ENCODE results near the gene KCNQ1. TPM values are rescaled to one million over a fixed set of nuclear protein-coding genes. Genes with fewer than 3 reads are reported as not detected.
A peak's percentile ranks its signal among the peaks of the same experiment; 100 is the strongest.
"Not testable (repeated sequence)": the region's sequence is repeated elsewhere in the genome, so short reads cannot be mapped to it uniquely, and the experiment has no call there.

KCNQ1 gene
- total RNA-seq, 1 donor from 2014 or later, result 0.86 TPM

DNA sequence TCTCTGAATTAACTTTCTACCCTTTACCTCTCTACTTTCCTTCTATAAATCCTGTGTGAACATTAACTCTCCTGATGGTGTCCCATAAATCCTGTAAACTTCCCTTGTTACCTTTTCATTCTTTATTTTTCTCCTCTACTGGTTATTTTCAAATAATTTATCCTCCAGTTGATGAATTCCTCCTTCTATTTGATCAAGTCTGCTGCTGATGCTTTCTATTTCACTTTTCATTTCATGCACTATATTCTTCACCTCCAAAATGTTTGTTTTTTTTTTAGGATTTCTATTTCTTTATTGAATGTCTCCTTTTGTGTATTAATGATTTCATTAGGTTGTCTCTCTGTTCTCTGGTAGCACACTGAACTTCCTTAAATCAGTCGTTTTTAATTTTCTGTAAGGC, 186.4 kb downstream of the KCNQ1 start:
- peaks cover 36% of the 10 kb centered on the region for H3K9me3 Mint-ChIP-seq
- H3K4me1 Mint-ChIP-seq, result no peaks in the 10 kb centered on the region
- DNase-seq (ENCODE audit: low read depth, low spot score), result no peak
- TF ChIP-seq, protein P1, sequence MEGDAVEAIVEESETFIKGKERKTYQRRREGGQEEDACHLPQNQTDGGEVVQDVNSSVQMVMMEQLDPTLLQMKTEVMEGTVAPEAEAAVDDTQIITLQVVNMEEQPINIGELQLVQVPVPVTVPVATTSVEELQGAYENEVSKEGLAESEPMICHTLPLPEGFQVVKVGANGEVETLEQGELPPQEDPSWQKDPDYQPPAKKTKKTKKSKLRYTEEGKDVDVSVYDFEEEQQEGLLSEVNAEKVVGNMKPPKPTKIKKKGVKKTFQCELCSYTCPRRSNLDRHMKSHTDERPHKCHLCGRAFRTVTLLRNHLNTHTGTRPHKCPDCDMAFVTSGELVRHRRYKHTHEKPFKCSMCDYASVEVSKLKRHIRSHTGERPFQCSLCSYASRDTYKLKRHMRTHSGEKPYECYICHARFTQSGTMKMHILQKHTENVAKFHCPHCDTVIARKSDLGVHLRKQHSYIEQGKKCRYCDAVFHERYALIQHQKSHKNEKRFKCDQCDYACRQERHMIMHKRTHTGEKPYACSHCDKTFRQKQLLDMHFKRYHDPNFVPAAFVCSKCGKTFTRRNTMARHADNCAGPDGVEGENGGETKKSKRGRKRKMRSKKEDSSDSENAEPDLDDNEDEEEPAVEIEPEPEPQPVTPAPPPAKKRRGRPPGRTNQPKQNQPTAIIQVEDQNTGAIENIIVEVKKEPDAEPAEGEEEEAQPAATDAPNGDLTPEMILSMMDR (conservative IDR thresholded peaks at IDR 0.05), result no peak
- H3K4me3 Mint-ChIP-seq, result no peak overlapping the region
- H3K27ac Mint-ChIP-seq (ENCODE audit: unreplicated experiment), result no peak overlapping the region
- H3K27me3 Mint-ChIP-seq (ENCODE audit: low read depth), result peaks cover 2% of the 10 kb centered on the region
- H3K36me3 Mint-ChIP-seq (ENCODE audit: low read depth), result peaks cover 31% of the 10 kb centered on the region

DNA sequence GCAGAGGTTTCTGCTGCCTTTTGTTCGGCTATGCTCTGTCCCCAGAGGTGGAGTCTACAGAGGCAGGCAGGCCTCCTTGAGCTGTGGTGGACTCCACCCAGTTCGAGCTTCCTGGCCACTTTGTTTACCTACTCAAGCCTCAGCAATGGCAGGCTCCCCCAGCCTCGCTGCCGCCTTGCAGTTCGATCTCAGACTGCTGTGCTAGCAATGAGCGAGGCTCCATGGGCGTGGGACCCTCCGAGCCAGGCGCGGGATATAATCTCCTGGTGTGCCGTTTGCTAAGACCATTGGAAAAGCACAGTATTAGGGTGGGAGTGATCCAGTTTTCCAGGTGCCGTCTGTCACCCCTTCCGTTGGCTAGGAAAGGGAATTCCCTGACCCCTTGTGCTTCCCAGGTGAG, 195.0 kb downstream of the KCNQ1 start:
- not testable (repeated sequence) for H3K4me1 Mint-ChIP-seq; H3K27ac Mint-ChIP-seq (ENCODE audit: unreplicated experiment); H3K27me3 Mint-ChIP-seq (ENCODE audit: low read depth); DNase-seq (ENCODE audit: low read depth, low spot score)
- Mint-ChIP-seq H3K9me3 (peaks cover 30% of the 10 kb centered on the region), H3K4me3 (peak overlapping the region; percentile 19), H3K36me3 (ENCODE audit: low read depth) (peaks cover 53% of the 10 kb centered on the region)

DNA sequence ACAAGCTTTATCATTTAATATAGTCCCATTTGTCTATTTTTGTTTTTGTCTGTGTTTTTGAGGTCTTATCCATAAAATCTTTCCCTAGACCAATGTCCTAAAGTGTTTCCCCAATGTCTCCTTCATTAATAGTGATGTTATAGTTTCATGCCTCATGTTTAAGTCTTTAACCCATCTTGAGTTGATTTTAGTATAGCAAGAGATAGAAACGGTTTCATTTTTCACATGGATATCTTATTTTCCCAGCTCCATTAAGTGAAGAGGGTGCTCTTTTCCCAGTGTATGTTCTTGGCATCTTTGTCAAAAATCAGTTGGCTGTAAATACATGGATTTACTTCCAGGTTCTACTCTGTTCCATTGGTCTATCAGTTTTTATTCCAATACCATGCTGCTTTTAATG, 196.8 kb downstream of the KCNQ1 start:
- no peaks in the 10 kb centered on the region for H3K4me1 Mint-ChIP-seq
- peaks cover 6% of the 10 kb centered on the region for H3K27me3 Mint-ChIP-seq (ENCODE audit: low read depth)
- DNase-seq (ENCODE audit: low read depth, low spot score), result no peak
- H3K4me3 Mint-ChIP-seq, result no peak overlapping the region
- peaks cover 30% of the 10 kb centered on the region for H3K9me3 Mint-ChIP-seq
- H3K36me3 Mint-ChIP-seq (ENCODE audit: low read depth), result peaks cover 62% of the 10 kb centered on the region
- TF ChIP-seq, protein P1 (conservative IDR thresholded peaks at IDR 0.05), result no peak
- no peak overlapping the region for H3K27ac Mint-ChIP-seq (ENCODE audit: unreplicated experiment)

DNA sequence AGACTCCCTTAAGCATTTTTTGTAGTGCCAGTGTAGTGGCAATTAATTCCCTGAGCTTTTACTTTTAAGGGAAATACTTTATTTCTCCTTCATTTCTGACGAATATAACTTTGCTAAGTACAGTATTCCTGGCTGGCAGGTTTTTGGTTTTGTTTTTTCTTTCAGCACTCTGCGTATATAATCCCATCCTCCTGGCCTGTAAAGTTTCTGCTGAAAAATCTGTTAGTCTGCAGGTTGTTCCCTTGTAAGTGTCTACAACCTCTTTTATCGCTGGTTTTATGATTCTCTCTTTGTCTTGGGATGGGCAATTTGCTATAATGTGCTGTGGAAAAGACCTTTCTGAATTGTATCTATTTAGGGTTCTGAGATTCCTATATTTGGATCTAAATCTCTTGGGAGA, 198.9 kb downstream of the KCNQ1 start:
- Mint-ChIP-seq H3K27me3 (ENCODE audit: low read depth) (peaks cover 6% of the 10 kb centered on the region), H3K27ac (ENCODE audit: unreplicated experiment) (no peak overlapping the region), H3K9me3 (peaks cover 28% of the 10 kb centered on the region), H3K4me3 (no peak overlapping the region), H3K4me1 (no peaks in the 10 kb centered on the region), H3K36me3 (ENCODE audit: low read depth) (peaks cover 56% of the 10 kb centered on the region)
- no peak for DNase-seq (ENCODE audit: low read depth, low spot score)
- TF ChIP-seq, protein P1 (conservative IDR thresholded peaks at IDR 0.05), result no peak

DNA sequence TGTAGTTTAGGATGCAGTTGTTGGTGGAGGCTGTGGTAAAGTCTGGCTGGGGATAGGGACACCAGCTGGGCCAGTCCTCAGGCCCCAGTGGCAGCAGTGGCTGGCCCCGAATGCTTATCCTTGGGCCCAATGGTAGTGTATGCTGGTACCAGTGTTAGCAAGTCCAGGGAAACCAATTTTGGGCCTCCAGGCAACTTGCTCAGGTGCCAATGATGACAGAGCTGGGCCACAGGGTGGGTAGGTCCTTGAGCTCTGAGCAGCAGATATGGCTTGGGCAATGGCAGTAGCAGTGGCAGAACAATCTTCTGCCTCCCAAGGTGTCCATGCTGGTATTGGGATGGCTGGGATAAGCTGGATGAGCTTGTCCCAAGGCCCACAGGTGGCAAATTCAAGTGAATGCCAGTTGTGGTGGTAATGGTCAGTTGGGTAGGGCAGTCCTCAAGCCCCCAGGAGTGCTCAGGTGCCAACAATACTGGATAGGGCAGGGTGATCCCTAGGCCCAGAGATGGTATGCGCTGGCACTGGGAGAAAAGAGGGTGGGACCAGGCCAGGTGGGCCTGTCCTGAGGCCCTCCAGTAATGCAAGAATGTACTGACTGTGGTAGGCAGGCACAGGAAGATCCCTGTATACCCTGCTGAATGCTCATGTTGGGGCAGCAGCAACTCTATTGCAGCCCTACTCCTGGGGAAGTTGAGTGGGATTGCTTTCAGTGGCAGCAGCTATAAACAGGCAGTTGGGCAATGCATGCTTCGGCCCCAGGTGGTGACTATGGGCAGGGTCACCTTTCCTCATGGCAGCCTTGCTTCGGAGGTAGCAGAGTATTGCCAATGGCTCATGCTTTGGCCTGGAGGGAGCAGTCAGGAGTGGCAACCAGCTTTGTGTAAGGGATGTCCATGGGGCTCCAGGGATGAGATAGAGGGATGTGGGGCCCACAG, 200.3 kb downstream of the KCNQ1 start:
- Mint-ChIP-seq H3K9me3 (peaks cover 36% of the 10 kb centered on the region), H3K27me3 (ENCODE audit: low read depth) (peaks cover 7% of the 10 kb centered on the region), H3K36me3 (ENCODE audit: low read depth) (peaks cover 63% of the 10 kb centered on the region), H3K4me1 (no peaks in the 10 kb centered on the region), H3K27ac (ENCODE audit: unreplicated experiment) (no peak overlapping the region), H3K4me3 (no peak overlapping the region)
- TF ChIP-seq, protein P1 (conservative IDR thresholded peaks at IDR 0.05), result no peak
- DNase-seq (ENCODE audit: low read depth, low spot score), result no peak

DNA sequence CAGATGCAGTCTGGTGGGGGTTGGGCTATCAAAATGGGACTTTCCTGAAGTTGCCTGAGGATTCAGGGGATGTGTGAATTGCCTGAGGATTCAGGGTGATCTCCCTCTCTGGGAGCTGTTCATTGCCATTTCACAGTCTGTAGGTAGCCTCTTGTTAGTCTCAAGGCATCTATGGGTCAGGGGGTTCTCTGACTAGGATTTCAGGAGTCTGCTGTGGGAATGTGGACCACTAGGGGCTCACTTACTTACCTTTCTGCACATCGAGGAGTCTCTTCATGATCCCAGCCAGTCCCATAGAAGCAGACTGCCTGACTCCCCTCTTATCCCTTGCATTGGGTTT, 200.9 kb downstream of the KCNQ1 start:
- TF ChIP-seq, protein P1 (conservative IDR thresholded peaks at IDR 0.05), result no peak
- peaks cover 62% of the 10 kb centered on the region for H3K36me3 Mint-ChIP-seq (ENCODE audit: low read depth)
- no peak for DNase-seq (ENCODE audit: low read depth, low spot score)
- no peaks in the 10 kb centered on the region for H3K4me1 Mint-ChIP-seq
- H3K4me3 Mint-ChIP-seq, result no peak overlapping the region
- H3K9me3 Mint-ChIP-seq, result peaks cover 36% of the 10 kb centered on the region
- no peak overlapping the region for H3K27ac Mint-ChIP-seq (ENCODE audit: unreplicated experiment)
- H3K27me3 Mint-ChIP-seq (ENCODE audit: low read depth), result peaks cover 9% of the 10 kb centered on the region
